DOHH2 (cell line): ENCODE measurements around the gene RPP25.

Experiments
- H3F3A ChIP-seq: fragments of 200-600 bp; sonication (generic), shearing (Covaris generic); 2 replicates; pipeline ENCODE4 v1.6.0; 2016; ENCODE audit warnings: antibody characterized with exemption, mild to moderate bottlenecking; ENCODE audit not compliant: control insufficient read depth, insufficient read depth
- H3K27ac ChIP-seq: fragments of 200-600 bp; sonication (generic); 2 replicates; pipeline ENCODE4 v1.5.1; 2014; ENCODE audit warnings: low read depth, mild to moderate bottlenecking, low read length, moderate library complexity
- H3K27me3 ChIP-seq: fragments of 200-600 bp; sonication (generic); 2 replicates; pipeline ENCODE4 v1.6.1; 2014; ENCODE audit warnings: mild to moderate bottlenecking, low read length, mixed read lengths; ENCODE audit not compliant: control insufficient read depth
- H3K36me3 ChIP-seq: fragments of 200-600 bp; sonication (generic); 2 replicates; pipeline ENCODE4 v1.6.1; 2014; ENCODE audit warnings: mild to moderate bottlenecking, low read length, moderate library complexity, mixed read lengths; ENCODE audit not compliant: control insufficient read depth
- H3K4me1 ChIP-seq: fragments of 200-600 bp; sonication (generic); 2 replicates; pipeline ENCODE4 v1.6.1; 2014; ENCODE audit warnings: mild to moderate bottlenecking, low read length, mixed read lengths; ENCODE audit not compliant: control insufficient read depth
- H3K4me2 ChIP-seq: fragments of 200-600 bp; sonication (generic); 2 replicates; pipeline ENCODE4 v1.6.0; 2014; ENCODE audit warnings: mild to moderate bottlenecking, low read length, moderate library complexity
- H3K4me3 ChIP-seq: fragments of 200-600 bp; sonication (generic); 2 replicates; pipeline ENCODE4 v1.5.1; 2014; ENCODE audit warnings: mild to moderate bottlenecking, low read length, mixed read lengths
- H3K79me2 ChIP-seq: fragments of 200-600 bp; sonication (generic); 2 replicates; pipeline ENCODE4 v1.6.1; 2014; ENCODE audit warnings: mild to moderate bottlenecking, low read length, mixed read lengths; ENCODE audit not compliant: control insufficient read depth
- H3K9me2 ChIP-seq: fragments of 200-600 bp; sonication (generic); replicated peaks from 2 replicates; pipeline ENCODE4 v1.6.1; 2014; ENCODE audit warnings: mild to moderate bottlenecking, low read length, mixed read lengths; ENCODE audit not compliant: control insufficient read depth
- H3K9me3 ChIP-seq: fragments of 200-600 bp; sonication (generic); 2 replicates; pipeline ENCODE4 v1.6.1; 2014; ENCODE audit warnings: antibody characterized with exemption, low read length, mixed read lengths; ENCODE audit not compliant: control insufficient read depth, insufficient read depth
- H4K20me1 ChIP-seq: fragments of 200-600 bp; sonication (generic); 2 replicates; pipeline ENCODE4 v1.6.0; 2014; ENCODE audit warnings: low read depth, mild to moderate bottlenecking, antibody characterized with exemption, low read length, moderate library complexity; ENCODE audit not compliant: control insufficient read depth, insufficient read depth
- CTCF ChIP-seq: fragments of 200-600 bp; sonication (generic); IDR thresholded peaks from one replicate; pipeline ENCODE4 v1.5.1; 2014; ENCODE audit warnings: antibody characterized with exemption, mild to moderate bottlenecking, low read depth, low read length; ENCODE audit not compliant: poor library complexity, severe bottlenecking
- EZH2phosphoT487 ChIP-seq: fragments of 200-600 bp; sonication (generic); IDR thresholded peaks from 2 replicates; pipeline ENCODE4 v1.6.1; 2017; ENCODE audit warnings: borderline replicate concordance, mild to moderate bottlenecking, antibody characterized with exemption, low read length, moderate library complexity, mixed read lengths

The RPP25 gene

GRCh38 chr15:74906067-74906449 lies 50.5 kb downstream of the RPP25 start:
- Histone ChIP-seq H4K20me1 (no peaks in the 10 kb centered on the region), H3K4me1 (peaks cover 34% of the 10 kb centered on the region), H3F3A (peaks cover 24% of the 10 kb centered on the region), H3K4me2 (peak overlapping the region; percentile 96), H3K79me2 (peaks cover 18% of the 10 kb centered on the region), H3K9me2 (no peaks in the 10 kb centered on the region), H3K9me3 (no peaks in the 10 kb centered on the region), H3K27me3 (no peaks in the 10 kb centered on the region), H3K27ac (peak overlapping the region; percentile 36), H3K4me3 (peak overlapping the region; percentile 93), H3K36me3 (peaks cover 47% of the 10 kb centered on the region)
- no peak for TF ChIP-seq EZH2phosphoT487
- no peak for TF ChIP-seq CTCF
